SK-N-SH (cell line): ENCODE measurements around the gene SHB. TPM values are rescaled to one million over a fixed set of nuclear protein-coding genes. Genes with fewer than 3 reads are reported as not detected.
"Not testable (repeated sequence)": the region's sequence is repeated elsewhere in the genome, so short reads cannot be mapped to it uniquely, and the experiment has no call there.

Source experiments
- CTCF ChIA-PET: fragments of 300-600, 350-600 bp; formaldehyde crosslinking; extraction: SDS; loops from one replicate; lab custom pipeline; 2021; lab: Yijun Ruan, JAX
- POLR2A ChIA-PET: fragments of 350-600 bp; sonication (Branson Sonifier 250); formaldehyde crosslinking; extraction: SDS; loops from one replicate; lab custom pipeline; 2020; ENCODE audit warnings: antibody characterized with exemption, inconsistent platforms; lab: Yijun Ruan, JAX
- DNase-seq: peaks from one replicate; pipeline ENCODE4 v3.0.0; 2012
- H2AFZ ChIP-seq: fragments of 200-600 bp; sonication (generic); 2 replicates; pipeline ENCODE4 v1.8.1; 2016; ENCODE audit warnings: antibody characterized with exemption, mild to moderate bottlenecking, low read depth
- H3F3A ChIP-seq: fragments of 200-600 bp; sonication (generic); replicated peaks from 2 replicates; pipeline ENCODE3; 2016; ENCODE audit warnings: antibody characterized with exemption, mild to moderate bottlenecking; ENCODE audit not compliant: insufficient read depth
- H3K27ac ChIP-seq, 2 experiments: fragments of 200-500 bp in 1 of 2; fragments of 200-600 bp in 1 of 2; sonication (Bioruptor generic) in 1 of 2; sonication (generic), shearing (Covaris generic) in 1 of 2; 2 replicates each; pipeline versions ENCODE4 v1.5.1 to v1.6.1; 2014 to 2016; ENCODE audit warnings: low read depth in 2 of 2, inconsistent platforms in 1 of 2, low read length in 1 of 2, mild to moderate bottlenecking in 1 of 2, mixed read lengths in 1 of 2
- H3K27me3 ChIP-seq: fragments of 200-600 bp; sonication (generic), shearing (Covaris generic); 2 replicates; pipeline ENCODE4 v1.6.1; 2016; ENCODE audit warnings: mixed run types; ENCODE audit not compliant: insufficient read depth
- H3K36me3 ChIP-seq, 2 experiments: fragments of 200-500 bp in 1 of 2; fragments of 200-600 bp in 1 of 2; sonication (Bioruptor generic) in 1 of 2; sonication (generic) in 1 of 2; replicated peaks in 1 of 2; 2 replicates each; pipeline versions ENCODE3 to v1.5.1; 2014 to 2016; ENCODE audit warnings: low read length in 1 of 2, mild to moderate bottlenecking in 1 of 2; ENCODE audit not compliant: insufficient read depth in 2 of 2, control insufficient read depth in 1 of 2
- H3K4me1 ChIP-seq, 2 experiments: fragments of 200-500 bp in 1 of 2; fragments of 200-600 bp in 1 of 2; sonication (Bioruptor generic) in 1 of 2; sonication (generic), shearing (Covaris generic) in 1 of 2; 2 replicates each; pipeline versions ENCODE4 v1.5.1 to v1.6.1; 2014 to 2016; ENCODE audit warnings: low read depth in 1 of 2, low read length in 1 of 2, mixed run types in 1 of 2; ENCODE audit not compliant: insufficient read depth in 2 of 2, control insufficient read depth in 1 of 2
- H3K4me2 ChIP-seq: fragments of 200-600 bp; sonication (generic), shearing (Covaris generic); 2 replicates; pipeline ENCODE4 v1.6.1; 2017; ENCODE audit warnings: mixed run types
- H3K4me3 ChIP-seq, 2 experiments: fragments of 200-500 bp in 1 of 2; fragments of 200-600 bp in 1 of 2; sonication (Bioruptor generic) in 1 of 2; sonication (generic), shearing (Covaris generic) in 1 of 2; 2 replicates each; pipeline versions ENCODE4 v1.5.1 to v1.8.1; 2014 to 2016; ENCODE audit warnings: low read depth in 2 of 2, inconsistent platforms in 1 of 2, low read length in 1 of 2, mild to moderate bottlenecking in 1 of 2, mixed read lengths in 1 of 2, moderate library complexity in 1 of 2
- H3K79me2 ChIP-seq: fragments of 200-600 bp; sonication (generic); 2 replicates; pipeline ENCODE4 v1.8.1; 2017; ENCODE audit warnings: mild to moderate bottlenecking; ENCODE audit not compliant: insufficient read depth
- H3K9ac ChIP-seq: fragments of 200-600 bp; sonication (generic); 2 replicates; pipeline ENCODE4 v1.6.1; 2017; ENCODE audit warnings: mixed run types
- H3K9me2 ChIP-seq: fragments of 200-600 bp; sonication (generic); 2 replicates; pipeline ENCODE4 v1.6.1; 2017; ENCODE audit warnings: mixed run types
- H3K9me3 ChIP-seq: fragments of 200-600 bp; sonication (generic); 2 replicates; pipeline ENCODE4 v1.6.1; 2017; ENCODE audit warnings: mixed run types, mild to moderate bottlenecking, moderate library complexity
- H4K20me1 ChIP-seq: fragments of 200-600 bp; sonication (generic); 2 replicates; pipeline ENCODE4 v1.6.1; 2017; ENCODE audit warnings: mild to moderate bottlenecking, mixed run types; ENCODE audit not compliant: insufficient read depth
- CHD2 ChIP-seq: fragments of 150-350 bp; IDR thresholded peaks from 2 replicates; pipeline ENCODE4 v1.6.1; 2018; ENCODE audit warnings: low read length; ENCODE audit not compliant: partially characterized antibody
- EP300 ChIP-seq, 2 experiments: IDR thresholded peaks; 2 replicates each; pipeline versions ENCODE4 v1.4.0 to v1.6.1; 2012; ENCODE audit warnings: borderline replicate concordance in 1 of 2, low read depth in 1 of 2, low read length in 1 of 2
- EZH2phosphoT487 ChIP-seq: fragments of 200-600 bp; sonication (generic); IDR thresholded peaks from 2 replicates; pipeline ENCODE4 v1.6.1; 2017; ENCODE audit warnings: low read depth, mixed run types, mild to moderate bottlenecking, antibody characterized with exemption, moderate library complexity, borderline replicate concordance
- FOSL2 ChIP-seq: IDR thresholded peaks from 2 replicates; pipeline ENCODE4 v1.4.0; 2012; ENCODE audit warnings: low read depth, mild to moderate bottlenecking, moderate library complexity, borderline replicate concordance
- FOXJ3 ChIP-seq: sonication (generic); formaldehyde crosslinking; IDR thresholded peaks from 2 replicates; pipeline ENCODE4 v1.5.1; 2020; ENCODE audit warnings: mild to moderate bottlenecking, missing genetic modification reagents
- FOXM1 ChIP-seq: IDR thresholded peaks from 2 replicates; pipeline ENCODE4 v1.4.0; 2012; ENCODE audit warnings: low read depth, mild to moderate bottlenecking
- GABPA ChIP-seq: IDR thresholded peaks from 2 replicates; pipeline ENCODE4 v1.4.0; 2012; ENCODE audit warnings: low read depth, mild to moderate bottlenecking
- MEF2A ChIP-seq: IDR thresholded peaks from 2 replicates; pipeline ENCODE4 v1.4.0; 2012; ENCODE audit warnings: low read depth, borderline replicate concordance
- MXI1 ChIP-seq: IDR thresholded peaks from 2 replicates; pipeline ENCODE4 v1.6.1; 2012; ENCODE audit warnings: mild to moderate bottlenecking, low read depth, low read length, improper control_type of control experiment
- NFIC ChIP-seq: IDR thresholded peaks from 2 replicates; pipeline ENCODE4 v1.4.0; 2012; ENCODE audit warnings: borderline replicate concordance
- NRF1 ChIP-seq: IDR thresholded peaks from 2 replicates; pipeline ENCODE4 v1.6.1; 2012; ENCODE audit warnings: low read depth, mild to moderate bottlenecking, low read length
- POLR2AphosphoS5 ChIP-seq: IDR thresholded peaks from 2 replicates; pipeline ENCODE4 v1.6.1; 2012; ENCODE audit warnings: low read depth, low read length
- RAD21 ChIP-seq: IDR thresholded peaks from 2 replicates; pipeline ENCODE4 v1.6.1; 2012; ENCODE audit warnings: mild to moderate bottlenecking, low read length
- RFX5 ChIP-seq: IDR thresholded peaks from 2 replicates; pipeline ENCODE4 v1.6.1; 2012; ENCODE audit warnings: mild to moderate bottlenecking, improper control_type of control experiment, low read length
- SIN3A ChIP-seq: IDR thresholded peaks from 2 replicates; pipeline ENCODE4 v1.6.1; 2012; ENCODE audit warnings: low read depth, mild to moderate bottlenecking, low read length, moderate library complexity, borderline replicate concordance
- YY1 ChIP-seq: IDR thresholded peaks from 2 replicates; pipeline ENCODE4 v1.4.0; 2012; ENCODE audit warnings: low read depth, mild to moderate bottlenecking
- WGBS: methylation state at CpG from one replicate; pipeline ENCODE4 v1.1.6; 2017; ENCODE audit warnings: low lambda C conversion rate; 5-methylcytosine and 5-hydroxymethylcytosine counted together
- polyA plus RNA-seq, 3 experiments: library from polyadenylated mRNA; depleted of rRNA; stranded (reverse); fragments of >200 nt; gene quantifications; 2 replicates each; pipeline ENCODE4 v1.2.3, GENCODE V29; 2012
- TF ChIP-seq, protein P1 (sequence below): IDR thresholded peaks from 2 replicates; pipeline ENCODE4 v1.4.0; 2012; ENCODE audit warnings: low read depth, borderline replicate concordance
- TF ChIP-seq, protein P2 (sequence below): IDR thresholded peaks from 2 replicates; pipeline ENCODE4 v1.4.0; 2012; ENCODE audit warnings: low read depth

SHB gene
- polyA plus RNA-seq, 1 of the 3 experiments (the other 2 are of a cell fraction) = 26.0 TPM

DNA sequence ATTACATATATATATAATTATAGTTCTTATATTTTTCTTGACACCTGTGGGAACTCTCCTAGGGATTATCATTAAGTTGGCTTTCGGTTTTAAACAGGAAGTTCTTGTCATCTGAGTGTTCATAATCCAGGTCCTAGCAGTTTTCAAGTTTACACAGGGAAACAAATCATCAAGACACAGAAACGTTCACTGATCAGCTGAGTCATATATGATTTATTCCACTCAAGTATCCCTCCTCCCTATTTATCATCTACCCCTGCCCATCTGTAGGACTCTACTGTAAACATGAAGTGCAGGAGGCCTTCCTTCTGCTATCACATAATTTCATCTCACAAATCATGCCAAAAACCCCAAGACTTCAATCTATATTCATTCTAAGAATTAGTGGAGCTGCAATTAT is 171.4 kb downstream of the SHB start:
- Histone ChIP-seq H3K4me2 (no peak overlapping the region), H3K27me3 (no peaks in the 10 kb centered on the region), H3K9me2 (no peaks in the 10 kb centered on the region), H3K4me1 (peaks cover 0 to 5% of the 10 kb centered on the region in 2 experiments; a peak in 3 of 4 replicates), H3K27ac (no peak overlapping the region), H3K79me2 (peaks cover 46% of the 10 kb centered on the region), H4K20me1 (no peaks in the 10 kb centered on the region), H3K9ac (no peak overlapping the region), H2AFZ (no peak overlapping the region), H3F3A (peaks cover 12% of the 10 kb centered on the region), H3K9me3 (no peaks in the 10 kb centered on the region), H3K4me3 (no peak overlapping the region), H3K36me3 (peaks cover 25 to 32% of the 10 kb centered on the region in 2 experiments)
- WGBS = 45% methylated on average over 2 of the region's 2 CpGs
- TF ChIP-seq POLR2AphosphoS5 (no peak), CHD2 (no peak), MEF2A (no peak), EP300 (IDR thresholded peaks at IDR 0.05; ENCODE audit: borderline replicate concordance in 1 of 2, low read depth in 1 of 2, low read length in 1 of 2) (no peak), YY1 (no peak), EZH2phosphoT487 (no peak), FOXJ3 (CRISPR knock-in tag) (no peak), RAD21 (no peak), FOSL2 (no peak), SIN3A (no peak), NRF1 (no peak), NFIC (no peak), GABPA (no peak), RFX5 (no peak)
- TF ChIP-seq, protein P1, sequence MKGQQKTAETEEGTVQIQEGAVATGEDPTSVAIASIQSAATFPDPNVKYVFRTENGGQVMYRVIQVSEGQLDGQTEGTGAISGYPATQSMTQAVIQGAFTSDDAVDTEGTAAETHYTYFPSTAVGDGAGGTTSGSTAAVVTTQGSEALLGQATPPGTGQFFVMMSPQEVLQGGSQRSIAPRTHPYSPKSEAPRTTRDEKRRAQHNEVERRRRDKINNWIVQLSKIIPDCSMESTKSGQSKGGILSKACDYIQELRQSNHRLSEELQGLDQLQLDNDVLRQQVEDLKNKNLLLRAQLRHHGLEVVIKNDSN = no peak
- TF ChIP-seq, protein P2, sequence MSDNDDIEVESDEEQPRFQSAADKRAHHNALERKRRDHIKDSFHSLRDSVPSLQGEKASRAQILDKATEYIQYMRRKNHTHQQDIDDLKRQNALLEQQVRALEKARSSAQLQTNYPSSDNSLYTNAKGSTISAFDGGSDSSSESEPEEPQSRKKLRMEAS = no peak
- no peak for DNase-seq
- CTCF ChIA-PET = interaction anchor here (0.8 kb wide), 1 partner anchor 301 kb away, joined by 3 read pairs; no protein-coding TSS in a partner anchor
- POLR2A ChIA-PET = no interaction called here

- Histone ChIP-seq H3K9me3 (no peaks in the 10 kb centered on the region), H3K79me2 (peaks cover 15% of the 10 kb centered on the region; the same call in 1 of the 2 replicates), H3K27ac (no peak overlapping the region), H3K9me2 (no peaks in the 10 kb centered on the region), H4K20me1 (no peaks in the 10 kb centered on the region), H3K36me3 (peaks cover 27 to 41% of the 10 kb centered on the region in 2 experiments), H3K9ac (no peak overlapping the region), H3K27me3 (no peaks in the 10 kb centered on the region), H3F3A (peaks cover 7% of the 10 kb centered on the region), H3K4me2 (no peak overlapping the region), H2AFZ (no peak overlapping the region), H3K4me1 (peaks cover 0 to 3% of the 10 kb centered on the region in 2 experiments; a peak in 1 of 4 replicates), H3K4me3 (no peak overlapping the region)
- no peak for DNase-seq
- WGBS = 82% methylated on average over 8 of the region's 8 CpGs
- TF ChIP-seq MXI1 = no peak
- no peak for TF ChIP-seq FOXM1
- TF ChIP-seq MEF2A = no peak
- no peak for TF ChIP-seq YY1
- ChIA-PET CTCF (interaction anchor here (1.5 kb wide), 1 partner anchor 301 kb away, joined by 3 read pairs; no protein-coding TSS in a partner anchor), POLR2A (no interaction called here)
These were observed 177.0 kb downstream of the SHB start for GRCh38 chr9:37892063-37892462.

DNA sequence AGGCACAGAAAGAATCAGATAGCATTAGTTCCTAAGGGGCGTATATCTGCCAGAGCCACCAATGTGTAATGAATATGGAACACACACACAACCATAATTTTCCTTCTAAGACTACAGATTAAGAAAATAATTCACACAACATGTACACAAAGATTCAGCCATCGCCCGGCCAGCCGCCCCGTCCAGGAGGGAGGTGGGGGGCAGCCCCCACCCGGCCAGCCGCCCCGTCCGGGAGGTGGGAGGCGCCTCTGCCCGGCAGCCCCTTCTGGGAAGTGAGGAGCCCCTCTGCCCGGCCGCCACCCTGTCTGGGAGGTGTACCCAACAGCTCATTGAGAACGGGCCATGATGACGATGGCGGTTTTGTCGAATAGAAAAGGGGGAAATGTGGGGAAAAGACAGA is 178.0 kb downstream of the SHB start:
- H3K4me3 ChIP-seq, H4K20me1 ChIP-seq, H3K9me2 ChIP-seq, CTCF ChIA-PET, H3K4me1 ChIP-seq, H3K4me2 ChIP-seq, H3K27ac ChIP-seq, POLR2A ChIA-PET, H3K9ac ChIP-seq, H2AFZ ChIP-seq, H3K27me3 ChIP-seq, DNase-seq, H3K9me3 ChIP-seq, H3F3A ChIP-seq: not testable (repeated sequence)
- H3K36me3 ChIP-seq = peaks cover 21 to 34% of the 10 kb centered on the region in 2 experiments
- peaks cover 13% of the 10 kb centered on the region; the same call in 1 of the 2 replicates for H3K79me2 ChIP-seq
- 97% methylated on average over 13 of the region's 17 CpGs for WGBS
